Daoy (cell line): ENCODE data around the gene SLC44A1. TPM values are rescaled to one million over a fixed set of nuclear protein-coding genes. Genes with fewer than 3 reads are reported as not detected.

Experiments used
- DNase-seq: peaks from one replicate; pipeline ENCODE4 v3.0.0-alpha.2; 2015; ENCODE audit warnings: low read depth
- total RNA-seq: library from RNA; depleted of rRNA; stranded (reverse); fragments of >200 nt; shearing (Covaris generic); gene quantifications from 2 replicates; pipeline ENCODE4 v1.2.3, GENCODE V29; 2014; rRNA removed

Gene SLC44A1
- total RNA-seq, 1 experiment from 2014 or later = 33.3 TPM

DNA sequence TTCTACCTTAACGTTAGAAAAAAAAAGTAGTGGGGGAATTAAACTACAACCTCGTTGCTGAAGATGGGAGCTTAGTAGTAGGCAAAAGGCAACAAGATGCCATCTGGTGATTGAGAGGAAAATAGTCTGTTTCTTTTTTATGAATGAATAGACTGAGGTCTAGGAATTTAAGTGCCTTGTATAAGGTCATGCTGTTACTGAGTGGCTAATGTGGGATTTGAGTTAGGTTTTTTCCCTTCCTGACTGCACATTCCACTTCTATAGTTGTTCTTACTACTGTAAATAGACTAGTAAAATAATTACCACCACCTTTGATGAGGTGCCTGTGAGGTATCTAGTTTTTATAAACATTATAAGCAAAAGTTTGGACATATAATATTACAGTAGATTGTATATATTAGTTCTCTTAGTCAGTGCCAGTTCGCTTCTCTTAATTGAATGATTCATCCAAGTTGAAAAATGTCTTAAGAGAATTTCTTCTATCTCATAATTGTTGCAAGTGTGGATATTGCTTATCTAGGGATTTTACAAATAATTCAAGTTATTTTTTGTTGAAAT lies 222.5 kb downstream of the SLC44A1 start:
- DNase-seq = no peak

DNA sequence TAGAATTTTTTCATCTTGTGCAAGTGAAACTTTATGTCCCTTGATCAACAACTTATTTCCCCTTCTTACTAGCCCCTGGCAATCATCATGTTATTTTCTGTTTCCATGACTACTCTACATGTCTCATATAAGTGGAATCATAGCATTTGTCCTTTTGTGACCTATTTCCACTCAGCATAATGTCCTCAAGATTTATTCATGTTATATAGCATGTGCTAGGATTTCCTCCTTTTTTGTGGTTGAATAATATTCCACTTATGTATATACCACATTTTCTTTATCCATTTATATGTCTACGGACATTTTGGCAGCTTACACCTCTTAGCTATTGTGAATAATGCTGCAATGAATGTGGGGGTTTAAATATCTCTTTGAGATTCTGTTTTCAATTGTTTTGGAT lies 224.4 kb downstream of the SLC44A1 start:
- DNase-seq = no peak

- DNase-seq = no peak
These were observed 228.8 kb downstream of the SLC44A1 start for GRCh38 chr9:105473221-105473620.

DNA sequence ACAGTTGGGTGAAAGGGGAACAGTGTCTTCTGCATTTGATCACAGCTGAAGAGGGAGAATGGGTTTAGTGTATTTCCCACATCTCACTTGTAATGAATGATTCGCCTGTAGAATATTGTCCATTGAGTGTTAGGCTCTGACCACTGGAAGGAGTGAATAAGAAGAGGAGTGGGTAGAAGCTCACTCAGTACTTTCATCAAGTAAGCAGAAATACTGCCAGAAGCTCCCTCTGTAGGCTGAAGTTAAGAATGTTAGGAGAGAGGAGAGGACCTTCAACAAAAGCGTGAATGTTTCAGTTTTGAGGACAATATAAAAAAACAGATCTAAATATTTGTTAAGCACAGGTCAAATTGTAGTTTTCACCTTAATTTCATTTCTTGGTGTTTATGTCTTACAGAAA lies 230.9 kb downstream of the SLC44A1 start:
- no peak for DNase-seq

DNA sequence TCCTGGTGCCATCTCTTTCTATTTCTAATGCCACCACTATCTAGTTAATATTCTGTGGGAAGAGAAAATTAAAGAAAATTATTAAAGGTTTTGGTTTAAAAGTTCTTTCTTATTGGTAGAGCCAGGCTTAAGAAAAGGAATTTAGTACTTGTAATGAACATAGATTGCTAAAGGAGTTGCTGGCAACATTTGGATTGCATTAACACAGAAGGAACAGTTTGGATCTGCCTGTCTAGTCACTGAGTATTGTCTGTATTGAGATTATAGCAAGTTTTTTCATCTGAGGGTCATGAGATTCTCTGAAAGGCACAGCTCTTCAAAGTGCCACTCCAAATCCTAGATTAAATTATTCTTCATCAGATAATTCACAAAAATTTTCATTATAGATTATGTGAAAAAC lies 235.4 kb downstream of the SLC44A1 start:
- DNase-seq = no peak

DNA sequence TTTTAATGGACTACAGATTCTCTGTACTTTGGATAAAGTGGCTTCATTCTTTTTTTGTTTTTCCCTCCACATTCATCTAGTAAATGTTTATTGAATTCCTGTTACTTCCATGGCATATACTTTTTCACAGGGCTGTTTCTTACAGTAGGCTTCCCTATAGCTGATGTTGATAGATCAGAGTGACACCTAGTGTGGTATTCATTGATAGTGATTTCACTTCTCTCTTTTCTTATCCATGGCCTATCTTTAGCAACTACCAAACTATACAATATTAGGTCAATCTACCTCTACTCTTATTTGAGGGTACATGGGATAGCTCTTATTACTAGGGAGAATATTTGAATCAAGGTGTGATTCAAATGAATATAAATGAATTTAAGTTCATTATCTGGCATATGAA lies 239.2 kb downstream of the SLC44A1 start:
- no peak for DNase-seq

DNA sequence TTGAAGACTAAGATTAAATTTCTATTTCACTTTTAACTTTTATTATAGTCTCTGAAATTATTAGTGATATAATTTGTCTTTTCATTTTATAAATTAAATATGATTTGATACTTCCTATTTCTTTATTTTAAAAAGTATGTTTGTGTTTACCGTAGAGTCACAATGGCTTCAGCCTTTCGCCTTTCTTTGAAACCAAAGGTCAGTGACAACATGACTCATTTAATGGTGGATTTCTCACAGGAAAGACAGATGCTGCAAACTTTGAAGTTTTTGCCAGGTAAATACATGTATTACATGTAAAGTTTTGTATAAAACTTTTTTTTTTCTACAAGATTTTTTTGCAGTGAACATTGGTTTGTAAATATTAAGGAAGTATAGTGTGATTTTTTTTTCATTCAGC lies 239.8 kb downstream of the SLC44A1 start:
- no peak for DNase-seq

GRCh38 chr9:105485131-105485530 lies 240.7 kb downstream of the SLC44A1 start:
- no peak for DNase-seq

Other genes starting within 250 kb of the SLC44A1 start
- 10.7 and 14.3 TPM in 2 replicates for gene FSD1L, start 203.4 kb downstream of the SLC44A1 start, total RNA-seq